OCI-LY1 (cell line): ENCODE results near the gene PLPP7.

Source experiments
- CTCF ChIP-seq: fragments of 200-600 bp; sonication (generic), shearing (Covaris generic); IDR thresholded peaks from 2 replicates; pipeline ENCODE4 v1.5.1; 2017; ENCODE audit warnings: mild to moderate bottlenecking, antibody characterized with exemption, low read length, moderate library complexity, mixed read lengths
- EZH2 ChIP-seq: fragments of 200-600 bp; sonication (generic), shearing (Covaris generic); IDR thresholded peaks from 2 replicates; pipeline ENCODE4 v1.8.0; 2017; ENCODE audit warnings: borderline replicate concordance, mixed run types, mild to moderate bottlenecking, antibody characterized with exemption, low read length, moderate library complexity, mixed read lengths

- TF ChIP-seq CTCF (no peak), EZH2 (no peak)
Measured at GRCh38 chr9:131276891-131277286, 12.6 kb upstream of the PLPP7 start.
